Ascending aorta (tissue), 2 donors: ENCODE results near the gene GABARAP. TPM values are rescaled to one million over a fixed set of nuclear protein-coding genes. Genes with fewer than 3 reads are reported as not detected.

Experiments
- DNase-seq, 2 donors: peaks; one replicate each; pipeline ENCODE4 v3.0.0-alpha.2; 2019; ENCODE audit warnings: low spot score in 2 of 2
- H3K27ac ChIP-seq, 2 donors: fragments of 200-600 bp; sonication (generic); one replicate each; pipeline ENCODE4 v1.5.1; 2016 to 2017; ENCODE audit warnings: mild to moderate bottlenecking in 1 of 2
- H3K27me3 ChIP-seq: fragments of 200-600 bp; sonication (generic); one replicate; pipeline ENCODE4 v1.5.1; 2017
- H3K36me3 ChIP-seq, 2 donors: fragments of 200-600 bp; sonication (generic); one replicate each; pipeline ENCODE4 v1.5.1; 2016
- H3K4me1 ChIP-seq, 2 donors: fragments of 200-600 bp; sonication (generic); one replicate each; pipeline ENCODE4 v1.5.1; 2016 to 2017; ENCODE audit warnings: mild to moderate bottlenecking in 1 of 2
- H3K4me3 ChIP-seq, 2 donors: fragments of 200-600 bp; sonication (generic); one replicate each; pipeline ENCODE4 v1.5.1; 2016 to 2017; ENCODE audit warnings: mild to moderate bottlenecking in 1 of 2
- H3K9me3 ChIP-seq, 2 donors: fragments of 200-600 bp; sonication (generic); one replicate each; pipeline ENCODE4 v1.5.1; 2016
- intact Hi-C: fragments of 100-400 bp; cut with DNase I; formaldehyde crosslinking; loops from one replicate; pipeline ENCODE4 v1.15.1; 2023
- total RNA-seq: library from RNA; depleted of rRNA; stranded (reverse); fragments of >200 nt; gene quantifications from one replicate; pipeline ENCODE4 v1.1.0, GENCODE V29; 2016
- TF ChIP-seq, protein P1 (sequence below), 3 experiments: fragments of 200-600 bp in 2 of 3; fragments of 450-650 bp in 1 of 3; sonication (generic) in 2 of 3; IDR thresholded peaks; one replicate each; pipeline ENCODE4 v1.5.1; 2016 to 2019; ENCODE audit warnings: antibody characterized with exemption in 3 of 3, mild to moderate bottlenecking in 1 of 3, moderate library complexity in 1 of 3

GABARAP gene
- total RNA-seq, 1 donor from 2014 or later = 422 TPM

DNA sequence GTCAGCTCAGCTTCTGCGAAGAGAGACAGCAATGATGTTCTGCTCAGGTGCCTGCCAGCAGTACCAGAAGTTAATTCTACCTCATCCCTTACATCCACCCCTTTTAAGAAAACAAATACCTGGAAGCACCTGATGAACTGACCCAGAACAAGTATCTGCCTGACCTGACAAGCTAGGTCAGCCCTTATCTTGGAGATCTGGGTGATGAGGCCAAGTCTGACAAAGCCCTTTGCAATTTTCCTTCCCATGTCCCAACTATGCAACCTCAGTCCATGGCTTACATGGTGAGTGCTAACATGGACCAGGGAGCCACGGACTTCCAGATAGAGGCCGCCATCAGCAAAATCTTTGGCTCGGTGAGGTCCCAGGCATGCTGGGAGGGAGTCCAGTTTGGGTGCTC lies 18.9 kb downstream of the GABARAP start:
- TF ChIP-seq, protein P1, sequence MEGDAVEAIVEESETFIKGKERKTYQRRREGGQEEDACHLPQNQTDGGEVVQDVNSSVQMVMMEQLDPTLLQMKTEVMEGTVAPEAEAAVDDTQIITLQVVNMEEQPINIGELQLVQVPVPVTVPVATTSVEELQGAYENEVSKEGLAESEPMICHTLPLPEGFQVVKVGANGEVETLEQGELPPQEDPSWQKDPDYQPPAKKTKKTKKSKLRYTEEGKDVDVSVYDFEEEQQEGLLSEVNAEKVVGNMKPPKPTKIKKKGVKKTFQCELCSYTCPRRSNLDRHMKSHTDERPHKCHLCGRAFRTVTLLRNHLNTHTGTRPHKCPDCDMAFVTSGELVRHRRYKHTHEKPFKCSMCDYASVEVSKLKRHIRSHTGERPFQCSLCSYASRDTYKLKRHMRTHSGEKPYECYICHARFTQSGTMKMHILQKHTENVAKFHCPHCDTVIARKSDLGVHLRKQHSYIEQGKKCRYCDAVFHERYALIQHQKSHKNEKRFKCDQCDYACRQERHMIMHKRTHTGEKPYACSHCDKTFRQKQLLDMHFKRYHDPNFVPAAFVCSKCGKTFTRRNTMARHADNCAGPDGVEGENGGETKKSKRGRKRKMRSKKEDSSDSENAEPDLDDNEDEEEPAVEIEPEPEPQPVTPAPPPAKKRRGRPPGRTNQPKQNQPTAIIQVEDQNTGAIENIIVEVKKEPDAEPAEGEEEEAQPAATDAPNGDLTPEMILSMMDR (IDR thresholded peaks at IDR 0.05) = no peak
- DNase-seq = no peak
- Histone ChIP-seq H3K9me3 (no peaks in the 10 kb centered on the region), H3K4me3 (no peak overlapping the region), H3K4me1 (peaks cover 2 to 21% of the 10 kb centered on the region in 2 donors), H3K27ac (no peak overlapping the region), H3K27me3 (no peaks in the 10 kb centered on the region), H3K36me3 (peaks cover 64% of the 10 kb centered on the region in 2 donors)
- intact Hi-C loops = no loop called here

DNA sequence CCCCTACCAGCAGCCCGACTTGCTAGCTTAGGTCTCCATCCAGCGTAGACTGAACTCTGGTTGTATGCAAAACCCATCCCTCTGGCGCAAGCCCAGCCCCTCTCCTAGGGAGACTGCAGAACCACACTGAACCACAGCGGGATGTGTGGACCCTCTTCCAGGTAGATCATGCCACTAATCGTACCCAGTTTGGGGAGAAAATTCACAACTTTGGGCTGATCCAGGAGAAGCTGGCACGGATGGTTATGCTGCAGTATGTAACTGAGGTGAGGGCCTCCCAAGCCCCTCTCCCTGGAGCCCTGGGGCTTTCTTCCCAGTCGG lies 19.3 kb downstream of the GABARAP start:
- H3K4me1 ChIP-seq = peaks cover 4 to 25% of the 10 kb centered on the region in 2 donors
- DNase-seq = no peak
- no peaks in the 10 kb centered on the region for H3K9me3 ChIP-seq
- no peak overlapping the region for H3K27ac ChIP-seq
- H3K4me3 ChIP-seq = no peak overlapping the region
- intact Hi-C loops = no loop called here
- TF ChIP-seq, protein P1 (IDR thresholded peaks at IDR 0.05) = no peak
- H3K27me3 ChIP-seq = no peaks in the 10 kb centered on the region
- H3K36me3 ChIP-seq = peaks cover 59 to 60% of the 10 kb centered on the region in 2 donors

DNA sequence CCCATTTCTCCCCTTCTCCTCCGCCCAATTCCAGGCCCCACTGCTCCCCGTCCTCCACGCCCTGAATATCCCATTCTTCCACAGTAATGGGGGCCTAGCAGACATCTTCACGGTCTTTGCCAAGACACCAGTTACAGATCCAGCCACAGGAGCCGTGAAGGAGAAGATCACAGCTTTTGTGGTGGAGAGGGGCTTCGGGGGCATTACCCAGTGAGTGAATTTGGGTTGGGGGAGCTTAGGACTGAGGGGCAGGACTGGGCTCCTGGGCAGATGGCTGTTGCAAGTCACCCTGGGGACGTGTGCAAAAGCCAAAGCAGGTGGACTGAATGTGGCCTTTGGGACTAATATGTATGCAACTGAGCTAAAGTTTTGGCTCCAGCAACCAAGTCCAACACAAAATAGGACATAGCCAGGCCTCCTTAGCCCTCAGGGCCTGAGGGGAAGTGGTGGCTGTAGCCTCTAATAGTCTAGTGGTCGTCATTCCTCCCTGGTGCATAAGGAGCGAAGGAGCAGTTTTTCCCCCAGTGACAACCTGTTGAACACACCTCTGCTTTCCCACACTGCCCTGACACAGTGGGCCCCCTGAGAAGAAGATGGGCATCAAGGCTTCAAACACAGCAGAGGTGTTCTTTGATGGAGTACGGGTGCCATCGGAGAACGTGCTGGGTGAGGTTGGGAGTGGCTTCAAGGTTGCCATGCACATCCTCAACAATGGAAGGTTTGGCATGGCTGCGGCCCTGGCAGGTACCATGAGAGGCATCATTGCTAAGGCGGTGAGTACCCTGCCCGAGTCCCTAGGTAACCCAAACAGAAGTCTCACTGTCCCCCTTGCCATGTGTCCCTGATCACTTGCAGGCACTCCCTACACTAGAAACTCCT lies 19.9 kb downstream of the GABARAP start:
- TF ChIP-seq, protein P1 (IDR thresholded peaks at IDR 0.05) = no peak
- Histone ChIP-seq H3K4me1 (peaks cover 7 to 27% of the 10 kb centered on the region in 2 donors), H3K27ac (no peak overlapping the region), H3K9me3 (no peaks in the 10 kb centered on the region), H3K4me3 (no peak overlapping the region), H3K27me3 (no peaks in the 10 kb centered on the region), H3K36me3 (peaks cover 54% of the 10 kb centered on the region in 2 donors)
- intact Hi-C loops = no loop called here
- DNase-seq = no peak

DNA sequence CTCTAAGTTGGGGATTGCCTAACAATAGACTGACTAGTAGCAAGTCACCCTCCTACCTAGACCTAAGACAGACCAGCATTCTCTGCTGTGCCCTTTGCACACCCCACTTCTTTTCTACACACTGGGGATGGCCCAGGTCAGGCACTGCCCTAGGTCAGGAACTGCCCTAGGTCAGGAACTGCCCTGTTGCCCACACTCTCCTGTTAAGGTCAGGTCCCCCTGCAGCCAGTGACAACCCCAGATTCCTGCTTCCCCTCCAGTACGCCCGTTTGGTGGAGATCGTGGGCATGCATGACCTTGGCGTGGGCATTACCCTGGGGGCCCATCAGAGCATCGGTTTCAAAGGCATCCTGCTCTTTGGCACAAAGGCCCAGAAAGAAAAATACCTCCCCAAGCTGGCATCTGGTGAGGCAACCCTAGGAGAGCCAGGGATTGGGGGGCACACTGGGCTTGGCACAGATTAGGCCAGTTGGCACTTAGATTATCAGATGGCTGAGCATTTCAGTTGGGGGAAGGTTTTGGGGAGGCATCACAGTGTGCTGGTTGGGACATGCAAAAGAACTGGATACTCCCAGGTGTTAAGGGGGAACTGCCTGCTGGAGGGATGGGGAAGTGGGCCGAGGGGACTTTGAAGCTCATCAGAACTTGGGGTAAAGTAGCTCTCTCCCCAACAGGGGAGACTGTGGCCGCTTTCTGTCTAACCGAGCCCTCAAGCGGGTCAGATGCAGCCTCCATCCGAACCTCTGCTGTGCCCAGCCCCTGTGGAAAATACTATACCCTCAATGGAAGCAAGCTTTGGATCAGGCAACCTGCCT lies 20.8 kb downstream of the GABARAP start:
- Histone ChIP-seq H3K4me1 (peaks cover 13 to 30% of the 10 kb centered on the region in 2 donors), H3K27ac (peak overlapping the region; percentile 96 to 100), H3K9me3 (no peaks in the 10 kb centered on the region), H3K27me3 (no peaks in the 10 kb centered on the region), H3K4me3 (peak overlapping the region in 1 of 2 donors; percentile 98), H3K36me3 (peaks cover 46% of the 10 kb centered on the region in 2 donors)
- TF ChIP-seq, protein P1 (IDR thresholded peaks at IDR 0.05) = no peak
- DNase-seq = no peak
- intact Hi-C loops = no loop called here

DNA sequence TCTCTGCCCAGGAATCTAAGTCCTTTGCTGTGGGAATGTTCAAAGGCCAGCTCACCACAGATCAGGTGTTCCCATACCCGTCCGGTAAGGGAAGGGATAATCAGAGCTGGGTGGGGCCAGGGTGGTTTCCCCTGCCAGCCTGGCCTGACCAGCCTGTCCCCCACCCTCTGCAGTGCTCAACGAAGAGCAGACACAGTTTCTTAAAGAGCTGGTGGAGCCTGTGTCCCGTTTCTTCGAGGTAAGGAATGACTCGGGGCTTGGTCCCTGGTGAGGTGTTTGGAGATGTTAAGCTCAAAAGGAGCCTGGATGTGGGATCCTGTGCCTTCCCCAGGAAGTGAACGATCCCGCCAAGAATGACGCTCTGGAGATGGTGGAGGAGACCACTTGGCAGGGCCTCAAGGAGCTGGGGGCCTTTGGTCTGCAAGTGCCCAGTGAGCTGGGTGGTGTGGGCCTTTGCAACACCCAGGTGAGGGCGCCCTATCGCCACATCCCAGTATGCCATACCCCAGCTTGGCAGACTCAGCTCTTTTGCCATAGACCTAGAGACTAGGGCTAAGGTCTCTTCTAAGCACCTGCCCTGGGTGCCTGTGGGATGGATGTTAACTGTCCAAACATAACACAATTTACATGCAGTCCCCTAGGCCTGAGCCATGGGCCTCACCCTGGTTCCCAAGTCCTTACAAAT lies 21.5 kb downstream of the GABARAP start:
- Histone ChIP-seq H3K27me3 (no peaks in the 10 kb centered on the region), H3K4me1 (peaks cover 20 to 36% of the 10 kb centered on the region in 2 donors), H3K9me3 (no peaks in the 10 kb centered on the region), H3K27ac (peak overlapping the region; percentile 96 to 100), H3K36me3 (peaks cover 38 to 40% of the 10 kb centered on the region in 2 donors), H3K4me3 (peak overlapping the region; percentile 81 to 98)
- intact Hi-C loops = no loop called here
- TF ChIP-seq, protein P1 (IDR thresholded peaks at IDR 0.05) = peak; percentile 20 to 48 (median 34)
- DNase-seq = no peak
